Sigmoid colon (tissue), 4 donors: ENCODE measurements around the gene KERA.

Experiments
- EP300 ChIP-seq, 4 donors: sonication (generic); formaldehyde crosslinking; IDR thresholded peaks; one replicate each; pipeline ENCODE4 v1.6.1; 2017; ENCODE audit warnings: antibody characterized with exemption in 4 of 4
- POLR2A ChIP-seq, 2 donors: fragments of 450-650 bp; IDR thresholded peaks; one replicate each; pipeline ENCODE4 v1.6.1; 2016; ENCODE audit warnings: antibody characterized with exemption in 2 of 2, mild to moderate bottlenecking in 2 of 2, moderate library complexity in 2 of 2
- POLR2AphosphoS5 ChIP-seq, 4 donors: sonication (generic); formaldehyde crosslinking; IDR thresholded peaks; one replicate each; pipeline ENCODE4 v1.6.1; 2017; ENCODE audit warnings: antibody characterized with exemption in 4 of 4
- TF ChIP-seq, protein P1 (sequence below), 4 experiments: fragments of 450-650 bp in 3 of 4; fragments of 200-600 bp in 1 of 4; IDR thresholded peaks; one replicate each; pipeline ENCODE4 v1.5.1; 2016 to 2019; ENCODE audit warnings: antibody characterized with exemption in 4 of 4, mild to moderate bottlenecking in 3 of 4, moderate library complexity in 2 of 4

DNA sequence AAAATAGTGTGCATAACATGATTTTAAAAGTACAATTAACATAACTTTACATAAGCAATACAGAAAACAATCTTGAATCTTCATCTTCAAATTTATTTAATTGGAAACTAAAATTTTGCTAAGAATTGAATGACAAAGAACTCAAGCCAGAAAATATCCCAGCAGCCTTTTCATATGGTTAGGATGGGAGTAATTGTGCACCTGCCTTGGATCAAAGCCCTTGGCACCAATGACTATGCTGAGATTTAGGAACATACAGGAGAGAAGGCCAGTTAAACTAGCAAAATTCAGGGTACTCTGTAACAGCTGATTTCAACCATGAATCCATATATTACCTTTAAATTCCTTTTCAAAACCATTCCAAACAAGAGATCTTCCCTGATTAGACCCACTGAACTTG, 5.8 kb downstream of the KERA start:
- TF ChIP-seq, protein P1, sequence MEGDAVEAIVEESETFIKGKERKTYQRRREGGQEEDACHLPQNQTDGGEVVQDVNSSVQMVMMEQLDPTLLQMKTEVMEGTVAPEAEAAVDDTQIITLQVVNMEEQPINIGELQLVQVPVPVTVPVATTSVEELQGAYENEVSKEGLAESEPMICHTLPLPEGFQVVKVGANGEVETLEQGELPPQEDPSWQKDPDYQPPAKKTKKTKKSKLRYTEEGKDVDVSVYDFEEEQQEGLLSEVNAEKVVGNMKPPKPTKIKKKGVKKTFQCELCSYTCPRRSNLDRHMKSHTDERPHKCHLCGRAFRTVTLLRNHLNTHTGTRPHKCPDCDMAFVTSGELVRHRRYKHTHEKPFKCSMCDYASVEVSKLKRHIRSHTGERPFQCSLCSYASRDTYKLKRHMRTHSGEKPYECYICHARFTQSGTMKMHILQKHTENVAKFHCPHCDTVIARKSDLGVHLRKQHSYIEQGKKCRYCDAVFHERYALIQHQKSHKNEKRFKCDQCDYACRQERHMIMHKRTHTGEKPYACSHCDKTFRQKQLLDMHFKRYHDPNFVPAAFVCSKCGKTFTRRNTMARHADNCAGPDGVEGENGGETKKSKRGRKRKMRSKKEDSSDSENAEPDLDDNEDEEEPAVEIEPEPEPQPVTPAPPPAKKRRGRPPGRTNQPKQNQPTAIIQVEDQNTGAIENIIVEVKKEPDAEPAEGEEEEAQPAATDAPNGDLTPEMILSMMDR (IDR thresholded peaks at IDR 0.05), result no peak
- no peak for TF ChIP-seq POLR2AphosphoS5 (IDR thresholded peaks at IDR 0.05)
- no peak for TF ChIP-seq POLR2A (IDR thresholded peaks at IDR 0.05)
- no peak for TF ChIP-seq EP300 (IDR thresholded peaks at IDR 0.05)
